Spleen (tissue), 7 donors: Measurements from ENCODE around the gene CENPT.

ENCODE experiments used
- CTCF ChIP-seq, 11 experiments: fragments of 200-600 bp in 7 of 11; fragments of 450-650 bp in 4 of 11; sonication (generic) in 4 of 11; IDR thresholded peaks in 8 of 11; conservative IDR thresholded peaks in 3 of 11; 1 replicate in 7 of 11; 2 replicates in 4 of 11; pipeline versions ENCODE4 v1.4.0 to v1.8.0; 2016 to 2021; ENCODE audit warnings: antibody characterized with exemption in 11 of 11, inconsistent platforms in 4 of 11, mild to moderate bottlenecking in 1 of 11
- POLR2AphosphoS5 ChIP-seq, 3 donors: sonication (generic); formaldehyde crosslinking; IDR thresholded peaks; one replicate each; pipeline ENCODE4 v1.5.1; 2017; ENCODE audit warnings: antibody characterized with exemption in 3 of 3
- donor health status: DM: no; HTN: no; CAD: no; lungs with moderate emphysema.
- donor health status: DM: no; HTN: no; CAD: no.
- donor health status: DM: no; HTN: no; CAD: no.

- no peak for TF ChIP-seq CTCF (IDR thresholded peaks at IDR 0.05 in 8 of 11, conservative IDR thresholded peaks at IDR 0.05 in 3 of 11)
- no peak for TF ChIP-seq POLR2AphosphoS5 (IDR thresholded peaks at IDR 0.05)
Measured at GRCh38 chr16:67841198-67841815, 6.2 kb downstream of the CENPT start.
